Activated T-cell treated with anti-CD3 and anti-CD28 coated beads for 1 hour (primary cell): Measurements from ENCODE around the gene CEP131.
"Not testable (repeated sequence)": the region's sequence is repeated elsewhere in the genome, so short reads cannot be mapped to it uniquely, and the experiment has no call there.

ENCODE experiments used
- DNase-seq: peaks from one replicate; pipeline ENCODE4 v3.0.0-alpha.2; 2020; ENCODE audit warnings: low read depth

Gene CEP131

DNA sequence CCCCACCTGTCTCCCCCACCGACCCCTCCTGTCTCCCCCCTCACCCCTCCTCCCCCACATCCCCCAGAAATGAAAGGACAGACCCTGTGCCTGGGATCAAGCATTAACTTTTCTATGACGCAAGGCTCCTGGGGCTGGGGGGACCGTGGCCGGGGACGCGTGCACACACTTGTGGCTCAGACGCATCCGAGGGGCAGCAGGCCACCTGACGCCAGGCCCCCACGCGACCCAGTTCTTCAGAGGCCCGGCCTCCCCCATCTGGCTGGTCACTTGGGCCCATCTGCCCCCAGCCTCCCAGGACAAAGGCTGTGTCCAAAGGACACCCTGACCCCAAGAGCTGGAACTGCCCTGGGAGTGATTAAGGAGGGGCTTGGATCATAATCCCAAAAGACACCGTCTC, 71.5 kb downstream of the CEP131 start:
- no peak for DNase-seq

DNA sequence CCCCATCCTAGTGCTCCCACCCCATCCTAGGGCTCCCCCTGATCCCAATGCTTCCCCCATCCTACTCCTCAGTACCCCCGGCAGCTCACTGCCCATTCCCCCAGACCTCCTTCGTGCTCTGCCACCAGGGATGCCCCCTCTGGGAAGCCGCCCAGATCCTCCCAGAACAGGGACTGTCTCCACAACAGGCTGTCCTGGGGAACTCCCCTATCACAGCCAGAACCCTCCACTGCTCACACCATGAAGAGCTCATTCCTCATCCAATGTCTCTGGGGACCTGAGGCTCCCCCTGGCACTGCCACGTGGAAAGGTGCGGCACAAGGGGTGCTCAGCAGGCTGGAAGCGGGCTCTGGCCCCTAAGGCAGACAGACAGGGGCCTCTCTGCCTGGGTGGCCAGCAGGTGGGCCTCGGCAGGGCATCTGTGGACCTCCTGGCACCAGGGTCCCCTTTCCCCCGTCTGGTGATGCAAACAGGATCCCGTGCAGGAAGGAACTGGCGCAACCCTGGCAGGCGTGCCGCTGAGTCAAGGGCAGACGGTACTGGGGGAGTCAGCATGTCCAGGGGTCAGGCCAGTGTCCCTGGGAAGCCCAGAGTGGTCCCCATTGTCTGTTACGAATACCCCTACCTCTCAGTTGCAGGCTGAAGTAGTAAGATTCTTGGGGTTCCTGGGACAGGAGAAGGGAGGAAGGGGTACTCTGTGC, 72.2 kb downstream of the CEP131 start:
- DNase-seq, result no peak

DNA sequence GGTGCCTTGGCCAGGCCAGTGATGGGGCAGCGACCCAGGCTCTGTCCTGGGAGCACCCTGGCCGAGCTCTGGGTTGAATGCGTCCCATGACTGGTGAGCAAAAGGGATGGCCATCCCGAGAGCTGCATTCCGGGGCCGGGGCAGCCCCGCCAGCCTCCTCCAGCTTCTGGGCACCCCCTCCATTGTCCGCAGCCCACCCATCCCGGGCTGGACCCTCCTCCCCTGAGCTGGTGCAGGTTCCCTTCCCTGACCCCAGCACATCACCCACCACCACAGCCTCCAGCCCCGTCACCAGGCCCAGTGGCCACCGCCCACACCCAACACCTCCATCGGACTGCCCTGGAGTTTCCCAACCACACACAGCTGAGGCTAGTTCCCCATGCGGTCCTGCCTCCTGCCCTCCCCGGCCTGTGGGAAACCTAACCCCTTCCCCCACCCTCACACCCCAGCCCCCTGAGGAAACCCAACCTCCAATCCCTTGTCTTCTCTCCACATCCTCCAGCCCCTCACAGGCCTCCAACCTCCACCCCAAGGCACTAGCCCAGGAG, 73.7 kb downstream of the CEP131 start:
- DNase-seq, result no peak

DNA sequence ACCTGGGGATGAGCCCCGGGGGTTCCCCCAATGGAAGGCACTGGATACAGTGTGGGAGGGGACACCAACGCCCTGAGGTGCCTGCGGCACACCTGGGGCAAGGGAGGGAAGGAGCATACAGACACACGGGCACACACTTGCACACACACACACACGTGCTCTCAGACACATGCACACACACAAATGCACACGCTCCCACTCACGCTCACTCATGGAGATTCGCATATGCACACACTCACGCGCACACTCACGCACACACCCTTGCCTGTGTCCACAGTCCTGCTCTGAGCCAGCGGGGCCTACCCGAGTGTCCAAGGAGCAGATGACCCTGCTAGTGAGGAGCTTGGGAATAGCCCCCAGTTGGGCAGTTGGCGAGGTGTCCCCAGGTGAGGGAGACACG, 74.2 kb downstream of the CEP131 start:
- no peak for DNase-seq

DNA sequence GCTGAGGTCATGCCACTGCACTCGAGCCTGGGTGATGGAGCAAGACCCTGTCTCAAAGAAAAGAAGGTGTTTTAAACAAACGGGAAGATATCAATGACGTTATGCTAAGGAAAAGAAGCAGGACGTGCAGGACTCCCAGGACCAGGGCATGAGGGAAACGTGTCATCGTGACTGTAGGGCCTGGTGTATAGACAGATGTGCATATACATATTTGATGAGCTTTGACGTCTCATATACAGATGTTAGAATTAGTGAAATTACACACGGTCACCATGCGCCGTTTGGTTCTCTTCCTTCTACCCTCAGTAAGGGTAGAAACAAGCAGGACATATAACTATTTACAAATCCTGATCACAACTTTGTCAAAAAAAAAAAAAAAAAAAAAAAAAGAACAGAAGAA, 75.1 kb downstream of the CEP131 start:
- DNase-seq, result no peak

DNA sequence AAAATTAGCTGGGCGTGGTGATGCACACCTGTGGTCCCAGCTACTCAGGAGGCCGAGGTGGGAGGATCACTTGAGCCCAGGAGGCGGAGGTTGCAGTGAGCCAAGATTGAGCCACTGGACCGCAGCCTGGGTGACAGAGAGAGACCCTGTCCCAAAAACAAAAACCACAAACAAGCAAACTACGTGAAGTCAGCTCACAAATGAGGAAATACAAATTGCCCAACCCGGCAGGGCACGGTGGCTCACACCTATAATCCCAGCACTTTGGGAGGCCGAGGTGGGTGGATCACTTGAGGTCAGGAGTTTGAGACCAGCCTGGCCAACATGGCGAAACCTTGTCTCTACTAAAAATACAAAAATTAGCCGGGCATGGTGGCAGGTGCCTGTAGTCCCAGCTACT, 76.6 kb downstream of the CEP131 start:
- DNase-seq, result not testable (repeated sequence)

DNA sequence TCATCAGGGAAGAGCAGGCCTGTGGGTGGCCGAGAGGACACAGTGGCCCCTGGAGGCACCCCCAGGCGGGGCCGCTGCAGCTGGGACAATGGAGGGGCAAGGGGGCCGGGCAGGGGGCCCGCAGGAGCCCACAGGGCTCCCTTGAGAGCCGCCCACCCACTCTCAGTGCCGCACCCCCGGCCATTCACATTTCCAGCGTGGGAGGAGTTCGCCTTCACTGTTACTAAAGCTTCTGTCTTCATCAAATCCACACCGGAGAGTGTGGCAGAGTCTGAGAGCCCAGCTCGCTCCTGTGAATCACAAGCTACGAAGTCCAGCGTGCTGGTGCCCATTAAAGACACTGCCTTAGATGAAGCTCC, 78.4 kb downstream of the CEP131 start:
- no peak for DNase-seq

DNA sequence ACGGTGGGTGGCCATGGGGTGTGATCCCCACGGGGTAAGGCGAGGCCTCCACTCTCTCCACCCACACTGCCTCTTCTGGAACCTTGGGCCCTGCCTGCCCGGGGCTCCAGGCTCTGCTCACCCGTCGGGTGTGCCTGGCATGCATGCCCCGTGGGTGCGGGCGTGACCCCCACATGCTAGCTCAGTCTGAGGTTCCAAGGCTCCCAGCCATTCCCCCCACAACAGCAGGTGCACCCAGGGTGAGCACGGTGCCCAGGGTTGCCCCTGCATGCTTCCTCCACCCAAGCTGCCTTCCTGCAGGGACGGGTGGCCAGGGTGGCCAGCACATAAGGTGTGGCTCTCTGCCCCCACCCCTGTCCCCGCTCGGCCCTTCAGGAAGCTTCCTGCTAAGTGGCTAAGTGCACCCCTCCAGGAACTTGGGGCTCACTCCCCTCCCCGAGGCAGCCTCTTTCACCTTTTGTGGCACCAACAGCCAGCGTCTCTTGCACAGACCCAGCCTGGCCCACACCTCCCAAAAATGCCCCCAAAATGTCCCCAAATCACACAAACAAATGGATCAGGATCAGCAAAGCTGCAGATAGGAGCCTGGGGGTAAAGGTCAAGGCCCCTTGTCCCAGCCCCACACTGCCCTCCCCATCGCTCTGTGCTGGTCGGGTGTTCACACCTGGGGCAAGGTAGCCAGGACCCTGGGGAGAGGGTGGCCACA, 78.9 kb downstream of the CEP131 start:
- no peak for DNase-seq

DNA sequence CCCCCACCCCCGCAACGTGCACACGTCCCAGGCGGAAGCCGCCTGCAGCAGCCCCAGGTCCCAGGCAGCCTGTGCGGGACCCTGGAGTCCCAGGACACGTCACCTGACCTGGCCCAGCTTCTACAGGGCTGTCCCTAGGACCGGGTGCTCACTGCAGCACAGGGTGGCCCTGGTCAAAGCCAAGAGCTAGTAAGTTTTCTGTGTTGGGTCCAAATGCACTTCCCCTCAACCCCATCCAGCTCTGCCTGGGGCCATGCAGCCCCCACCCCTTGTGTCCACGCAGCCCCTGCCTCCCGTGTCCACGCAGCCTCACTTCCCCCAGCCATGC, 79.6 kb downstream of the CEP131 start:
- no peak for DNase-seq

DNA sequence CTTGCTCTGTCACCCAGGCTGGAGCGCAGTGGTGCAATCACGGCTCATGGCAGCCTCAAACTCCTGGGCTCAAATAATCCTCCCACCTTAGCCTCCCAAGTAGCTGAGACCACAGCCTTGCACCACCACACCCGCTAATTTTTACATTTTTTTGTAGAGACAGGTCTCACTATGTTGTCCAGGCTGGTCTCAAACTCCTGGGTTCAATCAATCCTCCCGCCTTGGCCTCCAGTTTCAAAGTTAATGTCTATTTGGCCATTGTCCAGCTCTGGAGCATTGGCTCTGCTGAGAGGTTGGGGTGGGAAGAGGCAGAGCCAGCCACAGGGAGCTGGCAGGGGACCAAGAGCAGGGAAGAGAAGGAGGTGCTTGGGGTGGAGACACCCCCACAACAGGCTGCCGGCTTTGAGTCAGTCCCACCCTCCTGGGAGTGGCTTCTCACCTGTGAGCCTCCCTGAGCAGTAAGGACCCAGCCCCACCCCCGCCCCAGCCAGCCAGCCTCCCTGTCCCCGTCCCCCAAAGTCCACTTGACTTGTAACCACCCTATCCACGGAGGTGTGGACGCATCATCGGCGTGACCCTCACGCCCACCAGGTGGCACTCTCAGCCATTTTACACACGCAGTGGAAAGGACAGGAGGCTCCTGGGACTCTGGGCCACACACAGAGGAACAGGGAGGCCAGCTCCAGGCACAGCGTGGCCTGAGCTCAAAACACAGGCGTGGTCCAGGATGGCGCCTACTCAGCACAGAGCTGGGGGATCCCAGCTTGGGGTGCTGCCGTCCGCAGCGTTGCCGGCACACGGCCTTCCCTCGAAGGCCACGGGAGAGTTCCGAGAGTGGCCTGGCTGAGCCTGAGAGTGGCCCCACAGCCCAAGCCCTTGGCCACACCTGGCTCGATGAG, 80.2 kb downstream of the CEP131 start:
- DNase-seq, result peak; percentile 40

DNA sequence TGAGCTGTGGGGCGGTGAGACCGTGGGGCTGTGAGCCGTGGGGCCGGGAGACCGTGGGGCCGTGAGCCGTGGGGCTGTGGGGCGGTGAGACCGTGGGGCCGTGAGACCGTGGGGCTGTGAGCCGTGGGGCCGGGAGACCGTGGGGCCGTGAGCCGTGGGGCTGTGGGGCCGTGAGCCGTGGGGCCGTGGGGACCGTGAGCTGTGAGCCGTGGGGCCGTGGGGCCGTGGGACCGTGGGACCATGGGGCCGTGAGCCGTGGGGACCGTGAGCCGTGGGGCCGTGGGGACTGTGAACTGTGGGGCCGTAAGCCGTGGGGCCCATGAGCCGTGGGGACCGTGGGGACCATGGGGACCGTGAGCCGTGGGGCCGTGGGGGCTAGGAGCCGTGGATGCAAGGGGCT, 82.1 kb downstream of the CEP131 start:
- DNase-seq, result no peak

DNA sequence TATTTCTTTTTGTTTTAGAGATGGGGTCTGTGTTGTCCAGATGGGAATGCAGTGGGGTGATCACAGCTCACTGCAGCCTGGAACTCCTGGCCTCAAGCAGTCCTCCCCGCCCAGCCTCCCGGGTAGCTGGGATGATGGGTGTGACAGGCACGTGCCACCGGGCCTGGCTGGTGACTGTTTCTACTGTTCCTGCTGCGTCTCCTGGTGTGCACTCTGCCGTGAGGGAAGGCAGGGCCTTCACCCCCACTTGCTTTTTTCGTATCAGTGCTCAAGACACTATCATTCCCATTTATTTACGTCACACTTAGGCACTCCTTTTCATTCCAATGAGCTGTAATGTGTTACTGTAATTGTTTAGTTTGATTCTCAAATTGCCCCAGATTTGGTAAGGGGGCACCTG, 82.7 kb downstream of the CEP131 start:
- DNase-seq, result no peak
